ENCODE results near the gene POLR2A.
A peak's percentile ranks its signal among the peaks of the same experiment; 100 is the strongest.
"Not testable (repeated sequence)": the region's sequence is repeated elsewhere in the genome, so short reads cannot be mapped to it uniquely, and the experiment has no call there.

The POLR2A gene

GRCh38 chr17:7476951-7477350 is 7.2 kb upstream of the POLR2A start:
- peak overlapping the region in 4 of 7 experiments; percentile 82 to 99 (median 91) for H3K4me3 ChIP-seq
- peak overlapping the region in 20 of 21 experiments; percentile 96 to 100 (median 100) for H3K27ac ChIP-seq

DNA sequence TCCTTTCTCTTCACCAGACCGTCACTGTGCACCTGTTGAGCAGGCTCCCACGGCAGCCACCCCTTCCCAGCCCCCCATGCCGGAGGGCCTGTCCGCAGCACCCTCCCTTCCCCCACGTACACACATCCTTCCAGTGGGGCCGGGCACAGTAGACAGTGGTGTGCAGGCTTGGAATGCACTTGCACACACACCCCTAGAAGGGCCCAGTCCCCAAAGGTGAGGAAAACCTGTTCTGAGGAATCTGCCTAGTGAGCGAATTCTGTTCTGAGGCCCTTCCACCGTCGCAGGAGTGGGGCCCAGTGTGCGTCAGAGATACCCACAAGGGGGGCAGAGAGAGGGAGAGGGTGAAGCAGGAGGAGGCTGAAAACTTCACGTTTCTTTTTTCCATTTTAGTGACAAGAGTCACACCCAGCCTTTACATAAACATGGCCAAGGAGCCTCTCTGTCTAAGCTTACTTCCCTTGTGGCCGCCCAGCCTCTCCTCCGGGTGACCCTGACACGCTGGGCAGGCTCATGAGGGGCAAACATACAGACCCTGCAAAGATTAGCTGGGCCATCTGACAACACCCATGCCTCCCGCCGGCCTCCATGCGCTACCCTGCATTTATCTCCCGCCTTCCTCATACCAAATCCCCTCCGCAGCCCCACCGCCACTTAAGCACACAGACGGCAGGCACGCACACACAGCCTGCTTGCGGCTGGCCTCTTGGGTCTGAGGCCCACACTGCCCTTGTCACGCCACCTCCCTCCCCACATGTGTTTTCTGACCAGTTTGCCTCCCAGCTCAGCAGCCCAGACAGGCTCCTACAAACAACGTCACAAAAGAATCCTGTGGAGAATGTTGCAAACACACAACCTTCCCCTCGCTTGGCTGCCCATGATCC is 6.5 kb upstream of the POLR2A start:
- Histone ChIP-seq H3K4me3 (peak overlapping the region; percentile 61 to 99 (median 85)), H3K27ac (peak overlapping the region in 20 of 21 experiments; percentile 96 to 100 (median 100))

DNA sequence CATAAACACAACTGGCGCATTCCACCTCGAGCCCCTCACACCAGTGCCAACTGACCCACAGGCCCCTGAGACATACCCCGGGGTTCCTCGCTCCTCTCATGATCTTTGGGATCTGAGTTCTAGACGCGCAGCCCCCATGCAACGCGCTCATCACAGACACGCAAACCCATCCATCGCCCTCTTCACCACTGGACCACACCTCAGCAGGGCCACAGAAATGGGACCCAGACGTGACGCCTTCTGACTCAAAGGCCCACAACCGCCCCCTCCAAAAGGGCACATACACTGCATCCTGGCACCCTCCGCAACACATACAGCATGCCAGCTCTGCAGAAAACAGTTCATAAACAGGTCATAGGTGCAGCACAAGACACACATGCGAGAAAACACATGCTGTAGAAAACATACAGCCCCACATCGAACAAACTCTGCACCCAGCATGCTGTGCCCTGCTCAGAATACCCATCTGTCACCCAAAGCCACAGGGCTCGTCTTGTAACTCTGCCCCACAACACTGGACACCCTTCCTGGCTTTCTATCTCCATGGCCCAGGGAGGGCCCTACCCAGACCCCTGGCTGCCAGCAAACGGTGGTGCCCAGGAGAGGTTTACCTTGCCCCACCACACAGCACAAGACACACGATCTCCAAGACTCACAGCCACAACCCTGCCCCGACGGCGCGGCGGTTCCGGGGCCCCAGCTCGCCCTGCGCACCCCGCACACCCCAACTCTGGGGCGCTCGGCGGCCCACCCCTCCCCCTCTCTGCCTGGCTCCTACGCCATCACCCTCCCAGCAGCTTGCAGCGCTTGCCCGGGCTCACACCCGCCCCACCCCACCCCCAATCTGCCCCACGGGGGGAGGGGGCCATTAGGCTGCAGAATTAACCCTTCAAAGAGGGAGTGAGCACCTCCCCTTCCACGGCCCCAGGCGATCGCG is 5.6 kb upstream of the POLR2A start:
- Histone ChIP-seq H3K4me3 (peak overlapping the region; percentile 61 to 99 (median 85)), H3K27ac (peak overlapping the region; percentile 96 to 100 (median 100))

DNA sequence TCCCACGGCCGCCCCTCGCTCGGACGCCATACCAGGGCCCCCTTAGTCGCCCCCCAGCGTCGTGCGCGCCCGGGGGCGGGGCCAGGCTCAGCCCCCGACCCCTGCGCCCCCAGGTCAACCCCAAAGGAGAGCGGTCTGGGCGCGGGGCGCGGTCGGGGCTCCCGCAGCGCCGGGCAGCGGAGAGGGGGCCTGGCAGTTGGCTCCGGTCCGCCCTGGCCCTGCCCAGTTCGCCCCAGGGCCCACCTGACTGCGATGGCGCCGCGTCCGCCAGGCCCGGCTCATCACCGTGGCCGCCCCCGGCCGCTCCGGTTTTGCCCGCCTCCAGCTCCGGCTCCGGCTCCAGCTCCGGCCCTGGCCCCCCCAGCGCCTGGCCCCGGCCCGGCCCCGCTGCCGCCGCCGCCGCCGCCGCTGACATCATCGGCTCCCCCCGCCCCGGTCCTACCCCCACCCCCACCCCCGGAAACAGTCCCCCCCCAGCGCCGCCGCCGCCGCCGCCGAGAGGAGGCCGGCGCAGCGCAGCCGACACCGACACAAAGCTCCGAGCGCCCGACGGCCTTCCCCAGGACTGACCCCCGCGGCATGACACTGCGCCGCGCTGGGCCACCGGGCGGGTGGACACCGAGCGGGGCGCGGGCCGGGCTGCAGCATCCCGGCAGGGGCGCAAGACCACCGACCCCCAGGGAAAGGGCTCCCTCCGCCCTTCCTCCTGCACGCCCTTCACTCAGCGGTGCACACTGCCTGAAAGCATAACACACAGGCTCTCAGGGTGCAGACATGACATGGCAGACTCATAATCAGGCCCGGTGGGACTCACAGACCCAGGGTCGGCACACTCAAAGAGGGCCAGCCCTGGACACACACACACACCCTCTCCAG is 4.7 kb upstream of the POLR2A start, which contains the start of gene ZBTB4:
TSS of gene ZBTB4 (minus strand) at position 419 of the 876 bp plus-strand sequence. CDS start 12,830 bp downstream, outside the sequence.
- H3K27ac ChIP-seq, result peak within 1 kb of the TSS; percentile 96 to 100 (median 100)
- H3K4me3 ChIP-seq, result peak within 1 kb of the TSS; percentile 61 to 99 (median 85)

- H3K4me3 ChIP-seq, result peak overlapping the region; percentile 61 to 99 (median 85)
- H3K27ac ChIP-seq, result peak overlapping the region; percentile 96 to 100 (median 100)
Observed at GRCh38 chr17:7480089-7480384, 4.1 kb upstream of the POLR2A start.

GRCh38 chr17:7481275-7481674 is 2.9 kb upstream of the POLR2A start, which contains the start of gene SLC35G6:
TSS of gene SLC35G6 (plus strand) at chr17:7481446. CDS start at chr17:7481517, 71 bp downstream.
- peak within 1 kb of the TSS in 19 of 21 experiments; percentile 25 to 100 (median 100) for H3K27ac ChIP-seq

GRCh38 chr17:7481842-7482741 is 2.1 kb upstream of the POLR2A start:
- peak overlapping the region in 13 of 21 experiments; percentile 7 to 100 (median 97) for H3K27ac ChIP-seq
- not testable (repeated sequence) for H3K4me3 ChIP-seq

More at GRCh38 chr17:7481275-7481674, 2.9 kb upstream of the POLR2A start, which contains the start of gene SLC35G6:
- peak within 1 kb of the TSS in 1 of 7 experiments; percentile 99 for H3K4me3 ChIP-seq

DNA sequence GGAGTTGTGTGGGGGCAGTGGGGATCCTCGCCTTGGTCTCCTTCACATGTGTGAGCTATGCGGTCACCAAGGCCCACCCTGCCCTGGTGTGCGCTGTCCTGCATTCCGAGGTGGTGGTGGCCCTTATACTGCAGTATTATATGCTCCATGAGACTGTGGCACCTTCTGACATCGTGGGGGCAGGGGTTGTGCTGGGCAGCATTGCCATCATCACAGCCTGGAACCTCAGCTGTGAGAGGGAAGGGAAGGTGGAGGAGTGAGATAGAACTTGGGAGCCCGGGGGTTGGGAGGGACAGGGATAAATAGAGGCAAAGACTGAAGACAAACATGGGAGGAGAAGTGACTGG is 1.5 kb upstream of the POLR2A start:
- peak overlapping the region in 20 of 21 experiments; percentile 94 to 100 (median 99) for H3K27ac ChIP-seq
- peak overlapping the region in 3 of 7 experiments; percentile 59 to 79 (median 64) for H3K4me3 ChIP-seq

- H3K4me3 ChIP-seq, result peak overlapping the region; percentile 45 to 79 (median 57)
- H3K27ac ChIP-seq, result peak overlapping the region; percentile 94 to 100 (median 99)
Observed at GRCh38 chr17:7483255-7484066, 705 bp upstream of the POLR2A start.

DNA sequence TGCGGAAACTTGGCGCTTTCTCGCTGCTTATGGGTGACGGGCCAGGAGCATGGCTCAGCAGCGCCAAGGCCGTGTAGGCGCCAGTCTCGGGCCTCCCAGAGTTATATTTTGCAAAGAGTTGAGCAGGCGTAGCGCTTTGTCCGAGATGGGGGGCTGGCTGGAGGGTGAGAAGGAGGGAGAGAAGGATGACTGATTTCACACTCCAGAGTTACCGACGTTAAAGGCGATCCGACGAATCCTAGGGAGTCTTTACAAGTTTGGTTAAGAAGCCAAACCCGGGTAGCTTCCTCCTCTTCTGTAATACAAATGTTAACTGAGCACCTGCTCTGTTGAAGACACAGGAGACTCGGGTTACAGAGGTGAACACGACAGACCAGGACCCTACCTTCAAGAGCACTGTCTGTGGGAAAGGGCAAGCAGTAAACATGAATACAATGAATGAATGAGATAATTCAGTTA is 782 bp downstream of the POLR2A start:
- Histone ChIP-seq H3K27ac (peak overlapping the region in 20 of 21 experiments; percentile 94 to 100 (median 99)), H3K4me3 (peak overlapping the region; percentile 45 to 79 (median 57))

DNA sequence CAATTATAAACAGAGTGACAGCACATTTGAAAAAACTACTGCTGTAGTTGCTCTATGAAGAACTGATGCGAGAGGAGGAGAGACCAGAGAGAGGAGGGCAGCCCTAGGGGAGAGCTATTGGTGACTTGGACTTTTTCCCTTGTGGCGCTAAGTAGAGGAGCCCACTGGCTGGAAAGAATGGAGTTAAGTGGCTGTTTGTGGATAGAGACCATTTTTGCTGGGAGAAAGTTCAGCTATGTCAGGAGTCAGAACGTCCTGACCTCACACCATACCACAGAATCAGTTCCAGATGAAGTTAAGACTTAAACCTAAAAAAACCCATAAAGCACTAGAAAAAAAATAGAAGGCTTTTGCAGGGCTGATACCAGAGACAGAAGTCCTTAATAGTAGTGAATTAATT is 2.0 kb downstream of the POLR2A start:
- peak overlapping the region; percentile 45 to 79 (median 57) for H3K4me3 ChIP-seq

GRCh38 chr17:7490144-7490543 is 6.0 kb downstream of the POLR2A start:
- Histone ChIP-seq H3K27ac (no peak overlapping the region), H3K4me3 (no peak overlapping the region)

More for the DNA sequence above, 2.0 kb downstream of the POLR2A start:
- H3K27ac ChIP-seq, result peak overlapping the region in 12 of 21 experiments; percentile 6 to 100 (median 96)

GRCh38 chr17:7491583-7491982 is 7.4 kb downstream of the POLR2A start:
- Histone ChIP-seq H3K4me3 (no peak overlapping the region), H3K27ac (no peak overlapping the region)

- H3K27ac ChIP-seq, result no peak overlapping the region
- H3K4me3 ChIP-seq, result no peak overlapping the region
Observed at GRCh38 chr17:7493941-7494340, 9.8 kb downstream of the POLR2A start.

GRCh38 chr17:7495906-7496434 is 11.8 kb downstream of the POLR2A start:
- H3K27ac ChIP-seq, result peak overlapping the region in 4 of 21 experiments; percentile 7 to 43 (median 24)

GRCh38 chr17:7496470-7497183 is 12.5 kb downstream of the POLR2A start:
- Histone ChIP-seq H3K4me3 (no peak overlapping the region), H3K27ac (peak overlapping the region in 5 of 21 experiments; percentile 2 to 43 (median 11))

More at GRCh38 chr17:7495906-7496434, 11.8 kb downstream of the POLR2A start:
- H3K4me3 ChIP-seq, result no peak overlapping the region

All from skin epidermis (tissue), 12 donors.